ENCODE data around the gene RAP1GAP2.

The RAP1GAP2 gene

GRCh38 chr17:3039736-3040135 lies 243.5 kb downstream of the RAP1GAP2 start:
- Histone ChIP-seq H3K27ac (ENCODE audit: low read length) (no peak overlapping the region), H3K9ac (ENCODE audit: low read length) (no peak overlapping the region), H3K9me2 (replicated peaks; ENCODE audit: insufficient read depth, low read length) (no peaks in the 10 kb centered on the region), H3K9me3 (replicated peaks; ENCODE audit: insufficient read depth, low read length) (no peaks in the 10 kb centered on the region), H3K4me3 (ENCODE audit: low read length) (no peak overlapping the region), H2AFZ (ENCODE audit: low read length) (no peak overlapping the region), H3K27me3 (replicated peaks; ENCODE audit: insufficient read depth, low read length) (peaks cover 32% of the 10 kb centered on the region), H4K20me1 (ENCODE audit: insufficient read depth, low read length) (no peaks in the 10 kb centered on the region), H3K4me1 (ENCODE audit: low read length) (no peaks in the 10 kb centered on the region), H3F3A (ENCODE audit: insufficient read depth, low read length) (no peaks in the 10 kb centered on the region), H3K4me2 (ENCODE audit: low read depth, low read length) (no peak overlapping the region), H3K36me3 (replicated peaks; ENCODE audit: insufficient read depth, low read length) (no peaks in the 10 kb centered on the region), H3K79me2 (ENCODE audit: low read length) (no peaks in the 10 kb centered on the region)
- DNase-seq = no peak
- TF ChIP-seq EZH2phosphoT487 (IDR thresholded peaks at IDR 0.05; ENCODE audit: low read length) = no peak
- TF ChIP-seq CTCF (IDR thresholded peaks at IDR 0.05; ENCODE audit: low read length) = no peak
- TF ChIP-seq EZH2 (optimal IDR thresholded peaks at IDR 0.05; ENCODE audit: low read depth, low read length) = no peak

GRCh38 chr17:3040882-3041281 lies 244.6 kb downstream of the RAP1GAP2 start:
- no peaks in the 10 kb centered on the region for H3K9me2 ChIP-seq (replicated peaks; ENCODE audit: insufficient read depth, low read length)
- H3F3A ChIP-seq (ENCODE audit: insufficient read depth, low read length) = no peaks in the 10 kb centered on the region
- no peaks in the 10 kb centered on the region for H3K36me3 ChIP-seq (replicated peaks; ENCODE audit: insufficient read depth, low read length)
- H4K20me1 ChIP-seq (ENCODE audit: insufficient read depth, low read length) = no peaks in the 10 kb centered on the region
- no peak overlapping the region for H3K4me2 ChIP-seq (ENCODE audit: low read depth, low read length)
- H3K27me3 ChIP-seq (replicated peaks; ENCODE audit: insufficient read depth, low read length) = peaks cover 30% of the 10 kb centered on the region
- H3K4me1 ChIP-seq (ENCODE audit: low read length) = no peaks in the 10 kb centered on the region
- no peaks in the 10 kb centered on the region for H3K9me3 ChIP-seq (replicated peaks; ENCODE audit: insufficient read depth, low read length)
- no peak overlapping the region for H3K4me3 ChIP-seq (ENCODE audit: low read length)
- no peak overlapping the region for H3K9ac ChIP-seq (ENCODE audit: low read length)
- no peak overlapping the region for H2AFZ ChIP-seq (ENCODE audit: low read length)
- no peak overlapping the region for H3K27ac ChIP-seq (ENCODE audit: low read length)
- no peak for DNase-seq
- TF ChIP-seq EZH2phosphoT487 (IDR thresholded peaks at IDR 0.05; ENCODE audit: low read length) (no peak), EZH2 (optimal IDR thresholded peaks at IDR 0.05; ENCODE audit: low read depth, low read length) (no peak), CTCF (IDR thresholded peaks at IDR 0.05; ENCODE audit: low read length) (no peak)
- H3K79me2 ChIP-seq (ENCODE audit: low read length) = no peaks in the 10 kb centered on the region

GRCh38 chr17:3043737-3044365 lies 247.6 kb downstream of the RAP1GAP2 start:
- no peak overlapping the region for H3K4me2 ChIP-seq (ENCODE audit: low read depth, low read length)
- TF ChIP-seq CTCF (IDR thresholded peaks at IDR 0.05; ENCODE audit: low read length) = peak; percentile 75
- TF ChIP-seq EZH2 (optimal IDR thresholded peaks at IDR 0.05; ENCODE audit: low read depth, low read length) = no peak
- H3F3A ChIP-seq (ENCODE audit: insufficient read depth, low read length) = no peaks in the 10 kb centered on the region
- no peak overlapping the region for H3K4me3 ChIP-seq (ENCODE audit: low read length)
- no peak overlapping the region for H3K27ac ChIP-seq (ENCODE audit: low read length)
- H3K9ac ChIP-seq (ENCODE audit: low read length) = no peak overlapping the region
- peaks cover 38% of the 10 kb centered on the region for H3K27me3 ChIP-seq (replicated peaks; ENCODE audit: insufficient read depth, low read length)
- no peak overlapping the region for H2AFZ ChIP-seq (ENCODE audit: low read length)
- no peaks in the 10 kb centered on the region for H3K79me2 ChIP-seq (ENCODE audit: low read length)
- no peaks in the 10 kb centered on the region for H3K9me3 ChIP-seq (replicated peaks; ENCODE audit: insufficient read depth, low read length)
- no peaks in the 10 kb centered on the region for H3K36me3 ChIP-seq (replicated peaks; ENCODE audit: insufficient read depth, low read length)
- no peaks in the 10 kb centered on the region for H3K9me2 ChIP-seq (replicated peaks; ENCODE audit: insufficient read depth, low read length)
- no peaks in the 10 kb centered on the region for H3K4me1 ChIP-seq (ENCODE audit: low read length)
- DNase-seq = peak; percentile 28
- H4K20me1 ChIP-seq (ENCODE audit: insufficient read depth, low read length) = no peaks in the 10 kb centered on the region

Data from MM.1S (cell line).